ENCODE results near the gene SLC16A10. TPM values are rescaled to one million over a fixed set of nuclear protein-coding genes. Genes with fewer than 3 reads are reported as not detected.

Gene SLC16A10
- total RNA-seq, 1 experiment from 2014 or later: 0.18 TPM

DNA sequence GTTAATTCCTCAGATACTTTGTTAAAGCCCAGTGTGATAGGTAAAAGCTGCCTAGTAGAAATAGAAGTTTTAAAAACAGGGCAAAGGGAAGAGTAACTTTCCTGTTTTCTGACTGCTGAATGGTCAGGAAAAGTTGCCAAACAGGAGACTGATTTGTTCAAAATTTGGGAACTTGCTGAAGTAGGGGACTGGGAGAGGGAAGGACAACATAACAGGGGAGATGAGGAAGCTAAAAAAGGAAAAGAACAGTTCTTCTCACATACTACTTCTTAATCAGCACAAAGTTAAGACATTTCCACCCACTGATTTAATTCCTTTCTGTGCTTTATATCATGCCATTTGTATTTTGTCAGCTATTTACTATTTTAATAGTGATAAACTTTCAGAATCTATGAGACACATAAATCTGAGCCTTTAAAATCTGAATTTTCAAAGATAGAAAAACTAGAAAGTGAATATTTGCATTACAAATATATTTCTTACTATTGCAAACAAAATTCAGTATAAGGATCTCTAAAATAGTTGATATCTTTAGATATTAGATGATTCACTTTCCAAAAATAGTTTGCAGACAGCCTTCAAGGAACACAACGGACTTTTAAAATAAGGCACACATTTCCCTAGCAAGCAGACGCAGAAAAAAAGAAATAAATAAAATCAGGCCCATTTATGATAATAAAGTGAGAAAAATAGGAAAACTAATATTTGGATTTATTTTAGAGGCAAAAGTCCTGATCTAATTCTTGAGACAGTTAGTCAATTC is 36.9 kb upstream of the SLC16A10 start:
- Histone ChIP-seq H3K4me3 (ENCODE audit: low read depth in 2 of 2, low read length in 2 of 2) (no peak overlapping the region), H3K27me3 (ENCODE audit: control insufficient read depth, insufficient read depth, low read length) (peaks cover 2% of the 10 kb centered on the region; the same call in 1 of the 2 replicates), H3K36me3 (ENCODE audit: control insufficient read depth, insufficient read depth, low read length) (no peaks in the 10 kb centered on the region), H3K27ac (ENCODE audit: low read length) (no peak overlapping the region), H3K4me1 (ENCODE audit: control insufficient read depth, insufficient read depth, low read length) (0 out of 2 replicates have a peak, but pooled peaks cover 2% of the 10 kb centered on the region), H3K9me3 (ENCODE audit: control insufficient read depth, insufficient read depth, low read depth, low read length) (no peaks in the 10 kb centered on the region)
- BruUV-seq (replicated peaks): no TSS peak
- no peak for TF ChIP-seq SIN3A (IDR thresholded peaks at IDR 0.05; ENCODE audit: borderline replicate concordance, insufficient read depth, low read depth, low read length)
- TF ChIP-seq, protein P1, sequence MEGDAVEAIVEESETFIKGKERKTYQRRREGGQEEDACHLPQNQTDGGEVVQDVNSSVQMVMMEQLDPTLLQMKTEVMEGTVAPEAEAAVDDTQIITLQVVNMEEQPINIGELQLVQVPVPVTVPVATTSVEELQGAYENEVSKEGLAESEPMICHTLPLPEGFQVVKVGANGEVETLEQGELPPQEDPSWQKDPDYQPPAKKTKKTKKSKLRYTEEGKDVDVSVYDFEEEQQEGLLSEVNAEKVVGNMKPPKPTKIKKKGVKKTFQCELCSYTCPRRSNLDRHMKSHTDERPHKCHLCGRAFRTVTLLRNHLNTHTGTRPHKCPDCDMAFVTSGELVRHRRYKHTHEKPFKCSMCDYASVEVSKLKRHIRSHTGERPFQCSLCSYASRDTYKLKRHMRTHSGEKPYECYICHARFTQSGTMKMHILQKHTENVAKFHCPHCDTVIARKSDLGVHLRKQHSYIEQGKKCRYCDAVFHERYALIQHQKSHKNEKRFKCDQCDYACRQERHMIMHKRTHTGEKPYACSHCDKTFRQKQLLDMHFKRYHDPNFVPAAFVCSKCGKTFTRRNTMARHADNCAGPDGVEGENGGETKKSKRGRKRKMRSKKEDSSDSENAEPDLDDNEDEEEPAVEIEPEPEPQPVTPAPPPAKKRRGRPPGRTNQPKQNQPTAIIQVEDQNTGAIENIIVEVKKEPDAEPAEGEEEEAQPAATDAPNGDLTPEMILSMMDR (IDR thresholded peaks at IDR 0.05): no peak
- no peak for TF ChIP-seq REST (IDR thresholded peaks at IDR 0.05; ENCODE audit: insufficient read depth in 1 of 2, low read depth in 2 of 2, low read length in 1 of 2)
- TF ChIP-seq TCF7L2 (IDR thresholded peaks at IDR 0.05; ENCODE audit: low read depth, low read length): no peak
- ATAC-seq: no peak
- intact Hi-C loops (cut with micrococcal nuclease; ENCODE audit: unreplicated experiment): no loop called here
- ChIA-PET POLR2A (no interaction called here), CTCF (interaction anchor here (1.2 kb wide), 1 partner anchor 8 kb away, joined by 5 read pairs; no protein-coding TSS in a partner anchor)
- in situ Hi-C loops (cut with HindIII; ENCODE audit: low pct_unique_long_range_greater_than_20kb, low sequenced_read_pairs): no loop called here
- no peak for DNase-seq (ENCODE audit: low read depth, low spot score)

- no TSS peak for BruUV-seq (replicated peaks)
- no peak overlapping the region for H3K4me3 ChIP-seq (ENCODE audit: low read depth in 2 of 2, low read length in 2 of 2)
- H3K36me3 ChIP-seq (ENCODE audit: control insufficient read depth, insufficient read depth, low read length): no peaks in the 10 kb centered on the region
- in situ Hi-C loops (cut with HindIII; ENCODE audit: low pct_unique_long_range_greater_than_20kb, low sequenced_read_pairs): no loop called here
- no peak for DNase-seq (ENCODE audit: low read depth, low spot score)
- H3K27ac ChIP-seq (ENCODE audit: low read length): no peak overlapping the region
- ChIA-PET POLR2A (no interaction called here), CTCF (no interaction called here)
- no peak for TF ChIP-seq POLR2AphosphoS5 (IDR thresholded peaks at IDR 0.05; ENCODE audit: low read depth, low read length)
- TF ChIP-seq, protein P1 (IDR thresholded peaks at IDR 0.05): no peak
- TF ChIP-seq TCF7L2 (IDR thresholded peaks at IDR 0.05; ENCODE audit: low read depth, low read length): no peak
- no peak for TF ChIP-seq SIN3A (IDR thresholded peaks at IDR 0.05; ENCODE audit: borderline replicate concordance, insufficient read depth, low read depth, low read length)
- TF ChIP-seq REST (IDR thresholded peaks at IDR 0.05; ENCODE audit: insufficient read depth in 1 of 2, low read depth in 2 of 2, low read length in 1 of 2): no peak
- peaks cover 5% of the 10 kb centered on the region; the same call in 1 of the 2 replicates for H3K4me1 ChIP-seq (ENCODE audit: control insufficient read depth, insufficient read depth, low read length)
- intact Hi-C loops (cut with micrococcal nuclease; ENCODE audit: unreplicated experiment): no loop called here
- H3K27me3 ChIP-seq (ENCODE audit: control insufficient read depth, insufficient read depth, low read length): no peaks in the 10 kb centered on the region
- H3K9me3 ChIP-seq (ENCODE audit: control insufficient read depth, insufficient read depth, low read depth, low read length): no peaks in the 10 kb centered on the region
- ATAC-seq: no peak
Measured at GRCh38 chr6:111052171-111052570, 35.1 kb upstream of the SLC16A10 start.
